UCSD-AML1 (cell line): Measurements from ENCODE around the gene HTRA2.
A peak's percentile ranks its signal among the peaks of the same experiment; 100 is the strongest.

Experiments
- DNase-seq: peaks from one replicate; lab custom pipeline; 2025; ENCODE audit not compliant: unreplicated experiment; lab: John Stamatoyannopoulos, UW

HTRA2 gene

DNA sequence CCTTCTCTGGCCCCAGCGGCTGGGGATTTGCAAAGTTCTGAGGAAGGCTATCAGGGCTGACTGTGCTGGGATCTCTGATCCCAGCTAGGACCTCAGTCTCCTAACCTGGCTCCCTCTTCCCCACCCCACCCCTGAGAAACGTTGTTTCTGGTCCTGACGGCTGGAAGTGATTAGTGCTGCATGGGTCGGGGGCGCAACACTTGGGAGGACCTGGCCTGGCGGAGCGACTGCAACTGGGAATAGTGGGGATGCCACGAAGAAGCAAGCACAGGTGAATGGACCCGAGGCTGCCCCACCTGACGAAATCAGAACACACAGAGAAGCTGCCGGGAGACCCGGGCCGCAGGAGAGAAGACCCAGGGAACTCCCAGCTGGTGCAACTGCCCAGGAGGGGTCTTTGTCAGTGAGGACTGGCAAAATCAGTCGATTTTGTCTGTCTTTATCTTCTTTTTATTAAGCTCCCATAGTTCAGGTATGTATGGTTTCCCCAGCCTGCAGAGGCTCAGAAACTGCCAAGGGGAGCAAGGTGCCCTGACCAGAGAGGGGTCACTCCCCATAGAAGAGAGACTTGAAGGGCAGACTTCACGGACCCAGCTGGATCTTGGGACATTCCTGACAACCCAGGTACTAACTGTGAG, 29.7 kb upstream of the HTRA2 start:
- DNase-seq, result no peak

DNA sequence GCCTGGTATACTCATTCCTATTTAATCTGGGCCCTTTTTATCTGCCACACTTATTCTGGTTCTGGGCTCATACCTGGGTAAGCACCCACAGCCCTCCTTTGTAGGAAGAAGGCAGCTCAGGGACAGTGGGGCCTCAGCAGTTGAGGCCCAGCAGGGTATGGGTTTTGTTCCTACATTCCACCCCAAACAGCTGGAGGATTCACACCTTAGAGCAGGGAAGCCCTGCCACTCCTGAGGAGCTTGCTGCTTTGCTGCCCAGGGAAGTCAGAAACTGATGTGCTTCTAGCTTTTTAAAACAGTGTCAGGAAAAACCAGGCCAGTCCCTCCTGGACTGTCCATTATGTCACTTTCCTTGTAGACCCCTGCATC, 29.2 kb upstream of the HTRA2 start:
- no peak for DNase-seq

DNA sequence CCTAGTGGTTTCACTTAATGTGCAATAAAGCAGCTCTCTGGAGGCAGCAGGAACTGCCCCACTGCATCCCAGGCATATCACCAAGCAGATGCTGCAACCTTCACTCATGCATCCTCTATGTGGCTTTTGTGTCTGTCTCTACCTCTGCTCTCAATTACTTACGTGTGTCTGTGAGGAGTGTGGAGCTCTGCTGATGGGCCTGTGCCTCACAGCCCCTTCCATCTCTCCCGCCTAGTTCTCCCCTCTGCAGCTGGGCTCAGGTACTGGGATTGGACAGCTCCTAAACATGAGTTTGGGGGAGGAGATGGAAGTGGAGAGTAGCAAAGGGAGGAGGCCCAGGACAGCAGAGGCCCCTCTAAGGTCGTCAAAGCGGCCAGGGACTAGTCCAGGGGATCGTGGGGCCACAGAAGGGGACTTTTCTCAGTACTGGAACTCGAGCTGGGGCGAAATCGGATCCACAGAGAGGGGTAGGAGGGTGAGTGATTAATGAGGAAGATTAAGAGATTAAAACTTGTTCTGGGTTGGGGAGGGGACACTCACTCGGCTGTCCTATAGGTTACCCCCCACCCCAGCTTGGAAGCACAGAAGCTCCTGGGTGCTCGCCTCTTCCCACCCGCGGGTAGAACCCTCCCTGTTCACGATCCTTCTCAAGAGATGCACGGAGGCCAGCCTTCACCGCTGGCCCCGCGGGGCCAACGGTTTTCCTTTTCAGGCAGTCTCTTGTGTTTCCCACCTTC, 28.2 kb upstream of the HTRA2 start:
- DNase-seq, result no peak

DNA sequence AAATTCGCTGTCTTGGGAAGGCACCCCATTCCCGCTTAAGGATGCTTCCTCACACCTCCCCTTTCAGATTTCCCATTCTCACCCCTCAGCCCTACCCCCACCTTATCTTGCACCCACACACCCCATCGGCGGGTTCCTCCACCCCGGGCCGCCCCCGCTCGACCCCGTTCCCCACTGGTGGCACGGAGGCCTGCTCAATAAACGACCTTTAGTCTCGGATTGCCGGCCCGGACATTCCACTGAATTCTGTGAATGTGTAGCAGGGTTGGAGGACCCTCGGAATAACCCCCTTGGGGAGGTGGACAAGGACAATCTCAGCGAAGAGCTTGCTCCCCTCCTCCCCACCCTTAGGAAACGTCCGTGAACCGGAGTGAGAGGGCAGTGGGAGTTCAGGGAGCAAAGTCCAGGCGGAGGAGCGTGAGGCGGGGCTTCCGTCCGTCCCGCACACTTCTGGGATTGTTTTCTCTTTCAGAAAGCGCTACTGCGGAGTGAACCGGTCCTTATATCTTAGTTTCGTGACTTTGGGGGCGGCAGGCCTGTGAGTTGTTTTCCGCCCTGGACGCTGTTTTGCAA, 27.5 kb upstream of the HTRA2 start:
- DNase-seq, result no peak

DNA sequence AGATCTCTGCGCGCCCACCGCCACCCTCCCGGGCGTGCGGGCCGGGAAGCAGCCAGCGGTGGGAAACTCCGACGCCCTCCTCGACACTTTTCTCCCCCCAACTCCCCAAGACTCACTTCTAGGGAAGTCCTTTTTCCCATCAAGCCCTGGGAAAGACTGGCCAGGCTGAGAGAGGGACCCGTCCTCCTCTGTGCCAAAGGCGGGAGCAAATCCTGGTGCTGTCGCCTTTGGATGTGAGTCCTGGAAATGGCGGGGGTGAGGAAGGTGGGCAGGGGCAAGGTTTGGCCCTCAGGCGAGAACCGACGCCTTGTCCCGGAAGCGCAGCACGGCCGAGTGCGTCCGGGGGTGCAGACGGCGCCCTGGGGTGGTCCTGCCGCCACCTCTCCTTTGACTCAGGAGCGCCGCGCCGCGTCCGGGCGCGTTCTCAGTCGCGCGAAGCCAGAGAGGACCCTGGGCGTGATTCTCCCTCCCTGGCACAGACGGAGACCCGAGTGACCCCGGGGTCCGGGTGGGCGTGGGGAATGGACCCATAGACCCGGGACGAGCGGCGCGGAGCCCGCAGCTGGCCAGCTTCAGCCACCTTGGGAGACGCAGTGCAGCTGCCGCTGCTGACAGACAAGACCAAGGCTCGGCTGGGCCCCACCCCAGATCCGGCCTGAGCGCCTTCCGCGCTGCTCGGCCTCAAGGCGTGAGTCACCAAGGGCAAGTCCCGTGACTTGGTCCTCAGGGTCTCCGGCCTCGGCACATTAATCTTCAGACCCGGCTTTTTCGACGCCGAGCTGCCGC, 26.8 kb upstream of the HTRA2 start:
- peak; percentile 86 for DNase-seq

DNA sequence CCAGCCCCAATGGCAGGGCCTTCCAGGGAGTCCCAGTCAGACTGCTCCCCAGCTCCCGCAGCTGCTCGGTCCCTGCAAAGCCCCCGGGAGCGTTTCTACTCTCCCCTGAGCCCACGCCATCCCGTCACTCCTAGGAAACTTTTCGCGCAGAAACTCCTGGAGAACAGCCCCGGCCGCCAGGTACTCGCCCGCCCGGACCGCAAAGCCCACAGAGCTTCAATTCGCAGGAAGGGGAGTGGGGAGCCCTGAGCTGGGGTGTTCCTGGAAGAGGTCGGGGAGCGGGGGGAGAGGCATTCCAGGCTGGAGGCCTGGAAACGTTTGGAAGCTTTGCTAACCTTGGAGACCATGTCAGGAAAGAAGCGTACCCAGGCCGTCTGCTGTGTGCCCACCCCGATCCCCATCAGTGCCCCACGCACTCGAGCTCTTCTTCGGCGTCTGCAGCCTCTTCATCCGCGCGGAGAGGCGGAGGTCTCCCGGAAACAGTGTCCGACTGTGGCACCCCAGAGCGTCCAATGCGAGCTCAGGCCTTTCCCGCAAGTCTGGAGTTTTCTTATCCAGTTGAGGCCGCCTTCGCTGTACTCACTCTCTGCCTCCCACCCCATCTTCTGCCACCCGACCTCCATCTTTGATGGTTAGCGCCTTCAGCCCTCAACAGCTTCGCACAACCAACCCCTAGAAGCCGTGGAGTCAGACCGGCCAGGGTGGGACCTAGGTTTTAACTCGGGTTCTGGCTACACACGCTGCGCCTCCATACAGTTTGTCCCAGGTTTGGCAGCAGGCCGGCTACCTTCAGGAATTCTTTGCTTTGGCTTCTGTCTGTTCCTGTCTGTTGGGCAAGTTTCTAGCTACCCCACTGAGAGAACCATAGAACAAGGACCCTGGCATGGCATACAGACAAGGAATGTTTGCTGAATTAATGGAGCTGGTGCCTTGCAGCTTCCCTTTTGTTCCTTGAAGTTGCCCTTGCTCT, 25.9 kb upstream of the HTRA2 start:
- DNase-seq, result no peak

DNA sequence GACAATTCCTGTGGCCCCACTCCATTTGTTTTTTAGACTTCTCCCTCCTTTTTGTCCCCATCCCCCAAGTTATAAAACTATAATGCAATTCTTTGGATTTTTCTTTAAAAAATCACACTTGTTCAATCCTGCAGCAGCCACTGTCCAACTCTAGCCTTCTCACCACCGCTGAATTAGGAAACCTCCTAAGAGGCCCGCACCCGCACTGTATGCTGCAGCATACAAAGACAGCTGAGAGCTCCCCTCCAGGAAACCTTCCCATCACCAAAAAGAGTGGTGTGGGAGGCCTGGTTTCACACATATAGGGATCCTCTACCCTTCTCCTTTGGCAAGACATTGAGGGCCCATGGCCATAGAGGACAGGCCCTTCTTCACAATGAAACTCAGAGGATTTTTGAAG, 25.1 kb upstream of the HTRA2 start:
- no peak for DNase-seq

DNA sequence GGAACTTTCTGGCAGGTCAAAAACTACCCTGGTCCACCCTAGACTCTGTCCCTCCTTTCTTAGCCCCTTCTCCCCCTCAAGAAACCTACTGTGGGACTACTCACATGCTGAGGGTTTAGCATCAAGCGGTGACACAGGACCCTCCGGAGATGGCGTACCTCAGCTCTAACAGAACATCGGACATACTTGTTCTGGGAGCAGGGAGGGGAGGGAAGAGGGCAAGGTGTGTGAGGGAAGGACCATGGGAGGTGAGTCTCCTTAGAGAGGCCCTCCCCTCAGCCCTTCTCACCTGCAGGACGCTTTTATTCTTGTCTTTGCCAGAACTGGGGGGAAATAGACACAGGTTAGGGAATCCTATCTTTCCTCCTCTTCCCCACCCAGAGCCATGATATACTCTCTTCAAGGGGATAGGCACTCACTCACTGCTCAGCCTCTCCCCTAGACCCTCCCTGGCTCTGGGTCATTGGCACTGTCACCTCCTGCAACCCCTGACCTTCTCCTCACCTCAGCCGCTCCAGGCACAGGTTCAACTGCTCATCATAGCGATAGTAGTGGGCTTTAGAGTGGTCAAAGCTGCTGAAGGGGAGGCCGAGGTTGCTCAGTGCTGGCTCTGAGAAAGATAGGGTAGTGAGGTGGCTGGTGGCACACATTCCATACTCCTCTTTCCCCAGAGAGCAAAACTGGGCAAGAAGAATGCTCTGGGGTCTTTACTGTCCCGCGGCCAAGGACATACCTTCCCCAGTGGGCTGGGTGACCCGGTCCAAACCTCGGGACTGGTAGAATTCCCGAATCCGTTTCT, 24.1 kb upstream of the HTRA2 start:
- DNase-seq, result no peak

DNA sequence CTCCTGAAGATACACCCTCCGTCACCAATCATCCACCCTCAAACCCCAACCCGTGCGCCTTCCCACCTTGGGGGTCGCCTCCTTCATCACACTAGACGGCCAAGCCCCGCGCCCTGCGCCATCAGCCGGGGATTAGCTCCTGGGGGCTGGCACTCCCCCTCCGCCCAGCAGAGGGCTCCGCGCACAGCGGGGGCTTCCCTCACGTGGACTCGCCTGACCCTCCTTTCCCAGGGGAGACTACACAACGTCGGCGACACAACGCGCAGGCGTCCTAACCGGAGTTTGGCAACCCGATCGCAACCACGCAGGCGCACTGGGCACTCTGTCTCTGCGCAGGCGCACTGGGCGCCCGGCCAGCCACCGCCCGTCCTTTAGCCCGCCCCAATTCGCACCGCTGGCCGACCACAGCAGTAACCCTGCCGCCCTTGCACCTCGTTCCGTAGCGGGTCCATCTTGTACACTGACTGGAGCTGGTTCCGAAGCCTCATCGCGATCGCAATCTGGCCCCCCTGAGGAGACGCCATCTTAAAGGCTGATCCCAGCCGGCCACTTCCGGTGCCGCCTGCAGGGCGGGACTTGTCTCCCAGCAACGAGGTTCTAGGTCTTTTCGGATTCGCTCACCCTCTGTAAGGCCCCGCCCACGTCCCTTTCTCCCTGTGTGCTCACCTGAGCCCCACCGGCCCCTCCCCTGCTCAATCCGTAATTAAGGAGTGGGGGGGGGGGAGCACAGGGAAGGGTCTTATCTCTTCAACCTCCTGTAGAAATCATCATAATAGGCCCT, 22.4 kb upstream of the HTRA2 start, which contains the start of gene PCGF1:
Gene PCGF1 (minus strand): TSS at position 551 of the 781 bp plus-strand sequence. CDS start 27 bp downstream, at position 524.
- DNase-seq, result peak; percentile 98

DNA sequence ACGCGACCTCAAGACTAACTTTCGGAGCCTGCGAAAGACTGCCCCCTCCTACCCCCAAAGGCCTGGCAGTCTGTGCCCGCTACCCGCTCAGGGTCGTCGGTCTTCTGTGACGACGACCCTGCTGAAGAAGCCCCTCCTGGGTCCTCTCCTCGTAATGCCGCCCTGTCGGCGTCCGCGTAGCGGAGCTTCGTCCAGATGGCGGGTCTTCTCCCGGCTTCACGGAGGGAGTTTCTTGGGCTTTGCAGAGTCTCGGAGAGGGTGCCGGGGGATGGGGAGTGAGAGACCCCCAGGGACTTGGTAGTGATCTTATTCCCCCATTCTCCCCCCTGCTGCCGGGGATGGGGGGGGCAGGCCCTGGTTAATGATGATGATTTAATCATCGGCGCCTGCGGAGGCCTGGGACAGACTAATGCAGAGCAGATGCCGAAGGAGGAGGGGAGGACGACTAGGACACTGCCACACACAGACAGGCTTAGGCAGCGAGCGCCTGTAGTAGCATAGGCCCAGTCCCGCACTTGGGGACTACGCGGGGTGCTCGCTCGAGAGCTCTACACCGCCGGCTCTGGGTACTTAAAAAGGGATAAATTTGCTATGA, 21.7 kb upstream of the HTRA2 start:
- DNase-seq, result no peak

DNA sequence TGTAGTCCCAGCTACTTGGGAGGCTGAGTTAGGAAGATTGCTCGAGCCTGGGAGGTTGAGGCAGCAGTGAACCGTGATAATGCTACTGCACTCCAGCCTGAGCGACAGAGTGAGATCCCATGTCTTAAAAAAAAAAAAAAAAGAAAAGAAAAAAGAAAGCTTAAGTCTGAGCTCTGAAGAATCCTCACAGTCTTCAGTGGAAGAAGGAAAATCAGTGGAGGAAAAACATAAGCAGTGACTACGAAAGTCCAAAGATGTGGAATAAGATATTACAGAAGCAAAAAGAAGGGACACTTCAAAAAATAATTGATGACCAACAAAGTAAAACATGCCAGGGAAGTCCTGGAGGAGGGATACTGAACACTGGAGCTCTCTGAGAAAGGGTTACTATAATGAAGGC, 19.5 kb upstream of the HTRA2 start:
- DNase-seq, result no peak

DNA sequence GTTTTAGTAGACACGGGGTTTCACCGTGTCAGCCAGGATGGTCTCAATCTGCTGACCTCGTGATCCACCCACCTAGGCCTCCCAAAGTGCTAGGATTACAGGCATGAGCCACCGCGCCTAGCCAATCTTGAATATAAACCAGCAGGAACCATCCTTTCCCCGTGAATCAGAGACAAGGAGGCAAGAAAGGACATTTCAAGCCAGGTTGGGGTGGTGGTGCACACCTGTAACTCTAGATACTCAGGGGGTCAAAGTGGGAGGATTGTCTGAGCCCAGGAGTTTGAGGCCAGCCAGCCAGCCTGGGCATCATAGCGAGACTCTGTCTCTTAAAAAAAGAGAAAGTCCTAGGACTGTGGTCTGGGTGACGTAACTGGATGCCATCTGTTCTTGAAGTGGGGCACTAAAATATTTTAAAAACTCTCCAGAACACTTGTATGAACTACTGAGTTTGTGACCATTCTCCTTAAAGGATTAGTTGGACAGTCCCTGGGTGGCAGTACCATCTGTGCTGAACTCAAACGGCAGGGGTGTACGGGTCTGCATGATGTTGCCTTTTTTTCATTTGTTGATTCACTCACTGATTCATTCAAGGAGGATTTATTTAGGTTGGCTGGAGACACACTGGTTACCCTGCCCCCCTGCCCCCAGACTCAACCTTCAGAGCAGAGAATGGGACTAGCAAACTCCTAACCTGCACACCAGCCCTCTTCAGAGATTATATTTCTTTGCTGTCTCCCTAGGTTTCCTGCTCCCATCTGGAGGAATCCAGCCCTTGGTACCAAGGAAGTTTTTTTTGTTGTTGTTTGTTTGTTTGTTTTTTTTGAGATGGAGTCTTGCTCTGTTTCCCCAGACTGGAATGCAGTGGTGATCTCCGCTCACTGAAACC, 18.4 kb upstream of the HTRA2 start:
- no peak for DNase-seq

DNA sequence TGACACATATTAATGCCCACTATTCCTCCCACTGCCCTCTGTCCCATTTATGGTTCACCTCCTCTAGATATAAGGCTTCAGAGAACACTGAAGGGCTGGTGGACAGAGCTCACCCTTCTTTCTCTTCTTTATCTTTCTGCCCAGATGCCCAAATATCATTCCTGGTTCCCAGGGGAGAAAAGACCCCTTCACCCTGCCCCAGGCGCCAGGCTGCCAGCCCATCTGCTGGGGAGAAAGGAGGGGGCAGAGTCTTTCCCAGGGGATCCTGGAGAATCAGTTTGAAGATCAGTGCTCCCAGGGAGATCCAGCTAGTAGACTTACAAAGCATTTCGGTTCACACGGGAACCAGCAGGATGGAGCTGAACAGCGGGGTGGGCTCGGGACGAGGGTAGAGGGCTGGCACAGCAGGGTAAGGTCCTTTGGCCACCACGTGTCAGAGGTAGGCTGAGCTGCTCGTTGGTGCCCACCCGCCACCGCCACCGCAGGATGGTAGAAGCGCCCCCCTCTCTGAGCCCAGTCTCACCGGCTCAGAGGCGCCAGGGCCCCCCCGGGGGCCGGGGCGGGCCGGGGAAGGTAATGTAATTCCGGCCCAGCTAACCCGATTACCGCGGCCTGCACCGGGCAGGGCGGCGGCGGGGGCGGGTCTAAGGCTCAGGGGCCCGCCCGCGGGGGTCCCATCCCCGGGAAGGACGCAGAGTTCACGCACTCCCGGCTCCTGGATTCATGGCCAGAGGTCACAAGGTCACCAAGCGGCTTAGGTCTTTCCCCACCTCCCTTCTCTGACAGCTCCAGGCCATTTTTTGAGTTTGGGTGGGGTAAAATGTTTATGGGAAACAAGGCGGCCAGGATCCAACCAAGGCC, 16.8 kb upstream of the HTRA2 start:
- no peak for DNase-seq

DNA sequence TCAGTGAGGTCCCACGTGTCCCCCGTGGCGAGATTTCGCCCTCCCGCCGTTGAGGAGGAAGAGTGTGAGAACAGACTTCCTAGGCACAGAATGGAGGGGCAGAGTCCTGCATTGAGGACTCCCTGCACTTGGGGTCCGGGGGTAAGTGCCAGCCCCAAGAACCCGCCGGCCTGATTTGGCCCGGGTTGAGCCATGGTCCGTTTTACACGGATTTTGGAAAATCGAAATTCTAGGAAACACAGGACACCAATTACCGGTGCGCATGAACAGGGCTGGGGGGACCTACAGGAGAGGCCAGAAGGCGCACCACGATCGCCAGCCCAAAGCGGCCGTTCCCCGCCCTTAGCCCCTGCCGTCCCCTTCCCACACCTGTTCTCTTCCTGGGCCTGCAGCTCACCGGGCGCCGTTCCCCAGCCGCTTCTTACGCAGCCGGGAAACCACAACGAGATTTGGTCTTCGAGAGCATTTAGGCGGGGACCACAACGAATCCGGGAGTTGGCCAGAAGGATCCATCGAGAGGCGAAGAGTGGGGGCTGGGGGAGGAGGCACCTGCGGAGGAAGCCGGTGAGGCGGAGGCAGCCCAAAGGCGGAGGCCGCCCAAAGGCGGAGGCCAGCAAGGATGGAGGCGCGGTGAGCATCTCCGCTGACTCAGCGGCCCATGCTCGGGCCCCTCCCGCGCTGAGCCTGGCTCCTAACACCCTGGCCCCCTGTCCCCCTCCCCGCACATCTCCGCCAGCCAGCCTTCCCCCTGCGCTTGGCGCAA, 15.9 kb upstream of the HTRA2 start:
- DNase-seq, result no peak

DNA sequence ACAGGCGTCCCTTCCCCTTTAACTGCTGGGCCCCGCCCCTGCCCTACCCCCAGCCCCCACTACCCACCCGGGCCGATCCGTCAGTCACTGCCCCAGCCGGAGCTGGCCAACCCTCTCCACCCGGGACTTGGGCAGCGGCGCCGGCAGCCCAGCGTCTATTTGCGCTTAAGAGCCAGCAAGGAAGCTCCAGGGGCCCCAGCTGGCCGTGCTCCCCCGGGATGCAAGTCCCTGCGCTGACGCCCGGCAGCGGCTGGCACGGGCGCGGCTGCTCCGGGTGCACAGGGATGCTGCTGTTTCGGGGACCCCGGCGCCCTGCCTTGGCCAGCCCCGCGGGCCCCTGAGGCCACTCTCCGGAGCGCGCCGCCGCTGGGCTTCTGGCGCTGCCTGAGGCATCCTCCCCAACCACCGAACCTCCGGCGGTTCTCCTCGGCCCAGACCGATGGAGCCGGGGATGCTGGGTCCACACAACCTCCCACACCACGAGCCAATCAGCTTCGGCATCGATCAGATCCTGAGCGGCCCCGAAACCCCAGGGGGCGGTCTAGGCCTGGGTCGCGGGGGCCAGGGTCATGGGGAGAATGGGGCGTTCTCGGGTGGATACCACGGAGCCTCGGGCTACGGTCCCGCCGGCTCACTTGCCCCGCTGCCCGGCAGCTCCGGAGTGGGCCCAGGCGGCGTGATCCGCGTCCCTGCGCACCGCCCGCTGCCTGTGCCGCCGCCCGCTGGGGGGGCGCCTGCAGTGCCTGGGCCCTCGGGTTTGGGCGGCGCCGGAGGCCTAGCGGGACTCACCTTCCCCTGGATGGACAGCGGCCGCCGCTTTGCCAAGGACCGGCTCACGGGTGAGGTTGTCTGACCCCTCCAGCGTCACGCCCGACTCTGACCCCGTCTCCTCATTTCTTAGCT, 15.1 kb upstream of the HTRA2 start, which contains the start of gene TLX2:
Gene TLX2 (plus strand): TSS at position 83 of the 903 bp plus-strand sequence. CDS start 357 bp downstream, at position 440.
- DNase-seq, result no peak
